Ovary (tissue), 3 donors: ENCODE results near the gene NAV2.

Experiments
- EP300 ChIP-seq: sonication (generic); formaldehyde crosslinking; IDR thresholded peaks from one replicate; pipeline ENCODE4 v1.6.1; 2017; ENCODE audit warnings: antibody characterized with exemption
- POLR2A ChIP-seq: fragments of 450-650 bp; IDR thresholded peaks from one replicate; pipeline ENCODE4 v1.6.1; 2017; ENCODE audit warnings: antibody characterized with exemption, mild to moderate bottlenecking, moderate library complexity
- TF ChIP-seq, protein P1 (sequence below), 3 donors: fragments of 450-650 bp in 2 of 3; fragments of 200-600 bp in 1 of 3; IDR thresholded peaks; one replicate each; pipeline versions ENCODE4 v1.5.1 to v1.8.0; 2016 to 2022; ENCODE audit warnings: antibody characterized with exemption in 3 of 3, mild to moderate bottlenecking in 1 of 3
- donor health status: DM: no; HTN: no; CAD: no.

DNA sequence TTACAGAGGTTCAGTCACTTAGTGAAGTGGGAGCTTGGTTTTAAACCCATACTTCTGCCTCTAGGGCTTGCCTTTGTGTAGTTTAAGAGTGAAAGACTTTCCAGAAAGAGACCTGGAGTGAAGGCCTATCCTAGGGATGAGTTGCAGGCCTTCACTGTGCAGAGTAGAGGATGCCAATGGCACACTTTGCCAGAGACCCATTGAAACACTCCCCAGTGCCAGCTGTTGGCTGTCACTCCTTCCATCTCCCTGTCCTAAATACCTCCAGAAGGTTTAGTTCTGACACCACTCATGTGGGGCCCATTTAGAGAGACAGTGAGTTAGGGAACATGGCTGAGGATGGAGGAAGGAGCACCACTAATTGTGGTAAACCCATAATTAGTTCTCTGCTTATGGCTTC is 31.5 kb downstream of the NAV2 start:
- TF ChIP-seq POLR2A (no peak), EP300 (no peak)
- TF ChIP-seq, protein P1, sequence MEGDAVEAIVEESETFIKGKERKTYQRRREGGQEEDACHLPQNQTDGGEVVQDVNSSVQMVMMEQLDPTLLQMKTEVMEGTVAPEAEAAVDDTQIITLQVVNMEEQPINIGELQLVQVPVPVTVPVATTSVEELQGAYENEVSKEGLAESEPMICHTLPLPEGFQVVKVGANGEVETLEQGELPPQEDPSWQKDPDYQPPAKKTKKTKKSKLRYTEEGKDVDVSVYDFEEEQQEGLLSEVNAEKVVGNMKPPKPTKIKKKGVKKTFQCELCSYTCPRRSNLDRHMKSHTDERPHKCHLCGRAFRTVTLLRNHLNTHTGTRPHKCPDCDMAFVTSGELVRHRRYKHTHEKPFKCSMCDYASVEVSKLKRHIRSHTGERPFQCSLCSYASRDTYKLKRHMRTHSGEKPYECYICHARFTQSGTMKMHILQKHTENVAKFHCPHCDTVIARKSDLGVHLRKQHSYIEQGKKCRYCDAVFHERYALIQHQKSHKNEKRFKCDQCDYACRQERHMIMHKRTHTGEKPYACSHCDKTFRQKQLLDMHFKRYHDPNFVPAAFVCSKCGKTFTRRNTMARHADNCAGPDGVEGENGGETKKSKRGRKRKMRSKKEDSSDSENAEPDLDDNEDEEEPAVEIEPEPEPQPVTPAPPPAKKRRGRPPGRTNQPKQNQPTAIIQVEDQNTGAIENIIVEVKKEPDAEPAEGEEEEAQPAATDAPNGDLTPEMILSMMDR (IDR thresholded peaks at IDR 0.05), result no peak
